ENCODE data around the gene UNG.

DNA sequence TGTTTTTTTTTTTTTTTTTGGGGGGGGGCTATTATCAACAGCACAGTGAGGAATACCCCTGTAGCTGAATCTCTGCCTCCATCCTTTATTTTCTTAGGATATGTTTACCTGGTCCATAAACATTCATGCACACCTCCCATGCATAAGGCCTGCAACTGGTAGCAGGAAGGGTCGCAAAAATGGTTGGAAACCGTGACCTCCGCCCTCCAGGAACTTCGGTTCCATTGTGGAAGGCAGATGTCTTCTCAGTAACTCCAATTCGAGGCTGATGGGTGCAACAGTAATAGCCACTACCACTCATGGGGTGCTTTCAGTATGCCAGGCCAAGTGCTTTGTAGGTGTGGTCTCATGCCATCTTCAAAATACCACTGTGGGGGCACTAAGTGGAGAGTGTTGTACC, 59.2 kb downstream of the UNG start:
- TF ChIP-seq HDAC6 (IDR thresholded peaks at IDR 0.05; ENCODE audit: low read depth, low read length) (no peak), KDM1A (IDR thresholded peaks at IDR 0.05; ENCODE audit: borderline replicate concordance, low read length) (no peak), POLR2A (IDR thresholded peaks at IDR 0.05; ENCODE audit: control extremely low read depth in 1 of 2, low read depth in 2 of 2, low read length in 2 of 2) (no peak), NRF1 (IDR thresholded peaks at IDR 0.05; ENCODE audit: low read depth, low read length) (no peak), JUND (IDR thresholded peaks at IDR 0.05; ENCODE audit: low read length) (no peak), EZH2 (IDR thresholded peaks at IDR 0.05; ENCODE audit: low read depth, low read length, severe bottlenecking) (no peak)
- TF ChIP-seq, protein P1, sequence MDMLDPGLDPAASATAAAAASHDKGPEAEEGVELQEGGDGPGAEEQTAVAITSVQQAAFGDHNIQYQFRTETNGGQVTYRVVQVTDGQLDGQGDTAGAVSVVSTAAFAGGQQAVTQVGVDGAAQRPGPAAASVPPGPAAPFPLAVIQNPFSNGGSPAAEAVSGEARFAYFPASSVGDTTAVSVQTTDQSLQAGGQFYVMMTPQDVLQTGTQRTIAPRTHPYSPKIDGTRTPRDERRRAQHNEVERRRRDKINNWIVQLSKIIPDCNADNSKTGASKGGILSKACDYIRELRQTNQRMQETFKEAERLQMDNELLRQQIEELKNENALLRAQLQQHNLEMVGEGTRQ (IDR thresholded peaks at IDR 0.05; ENCODE audit: low read length) = no peak
- TF ChIP-seq, protein P2, sequence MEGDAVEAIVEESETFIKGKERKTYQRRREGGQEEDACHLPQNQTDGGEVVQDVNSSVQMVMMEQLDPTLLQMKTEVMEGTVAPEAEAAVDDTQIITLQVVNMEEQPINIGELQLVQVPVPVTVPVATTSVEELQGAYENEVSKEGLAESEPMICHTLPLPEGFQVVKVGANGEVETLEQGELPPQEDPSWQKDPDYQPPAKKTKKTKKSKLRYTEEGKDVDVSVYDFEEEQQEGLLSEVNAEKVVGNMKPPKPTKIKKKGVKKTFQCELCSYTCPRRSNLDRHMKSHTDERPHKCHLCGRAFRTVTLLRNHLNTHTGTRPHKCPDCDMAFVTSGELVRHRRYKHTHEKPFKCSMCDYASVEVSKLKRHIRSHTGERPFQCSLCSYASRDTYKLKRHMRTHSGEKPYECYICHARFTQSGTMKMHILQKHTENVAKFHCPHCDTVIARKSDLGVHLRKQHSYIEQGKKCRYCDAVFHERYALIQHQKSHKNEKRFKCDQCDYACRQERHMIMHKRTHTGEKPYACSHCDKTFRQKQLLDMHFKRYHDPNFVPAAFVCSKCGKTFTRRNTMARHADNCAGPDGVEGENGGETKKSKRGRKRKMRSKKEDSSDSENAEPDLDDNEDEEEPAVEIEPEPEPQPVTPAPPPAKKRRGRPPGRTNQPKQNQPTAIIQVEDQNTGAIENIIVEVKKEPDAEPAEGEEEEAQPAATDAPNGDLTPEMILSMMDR (IDR thresholded peaks at IDR 0.05; ENCODE audit: control extremely low read depth in 1 of 3, insufficient read depth in 1 of 3, low read depth in 1 of 3, low read length in 3 of 3) = no peak
